HG02759 (cell line): ENCODE measurements around the gene APOBR.
"Not testable (repeated sequence)": the region's sequence is repeated elsewhere in the genome, so short reads cannot be mapped to it uniquely, and the experiment has no call there.

ENCODE experiments used
- ATAC-seq: cut with Tn5 transposase; IDR thresholded peaks from one replicate; pipeline ENCODE4 v1.9.1; 2021; ENCODE audit warnings: mild to moderate bottlenecking, moderate library complexity; ENCODE audit not compliant: unreplicated experiment

APOBR gene

DNA sequence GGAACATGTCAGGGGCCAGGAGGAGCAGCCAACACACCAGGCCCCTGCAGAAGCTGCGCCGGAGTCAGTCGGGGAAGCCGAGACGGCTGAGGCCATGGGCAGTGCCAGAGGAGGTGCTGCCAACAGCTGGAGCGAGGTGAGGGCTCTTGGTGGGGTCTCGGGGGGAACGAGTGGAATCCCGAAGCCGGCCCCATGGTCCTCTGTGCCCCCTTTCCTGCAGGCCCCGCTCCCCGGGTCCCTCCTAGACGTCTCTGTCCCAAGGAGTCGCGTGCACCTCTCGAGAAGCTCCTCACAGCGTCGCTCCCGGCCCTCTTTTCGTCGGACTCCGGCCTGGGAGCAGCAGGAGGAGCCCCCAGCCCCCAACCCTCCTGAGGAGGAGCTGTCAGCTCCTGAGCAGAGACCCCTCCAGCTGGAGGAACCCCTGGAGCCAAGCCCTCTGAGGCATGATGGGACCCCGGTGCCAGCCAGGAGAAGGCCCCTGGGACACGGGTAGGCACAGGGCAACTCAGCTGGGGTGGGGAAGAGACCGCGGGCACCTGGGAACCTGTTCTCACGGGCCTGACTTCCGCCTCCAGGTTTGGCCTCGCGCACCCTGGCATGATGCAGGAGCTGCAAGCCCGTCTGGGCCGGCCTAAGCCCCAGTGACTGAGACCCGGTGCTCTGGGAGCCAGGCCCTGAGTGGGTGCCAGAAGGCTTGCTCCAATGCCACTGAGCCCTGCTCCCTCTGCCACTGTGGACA, 3.6 kb downstream of the APOBR start:
- ATAC-seq, result no peak

GRCh38 chr16:28498666-28499381, 4.4 kb downstream of the APOBR start:
- ATAC-seq, result no peak

DNA sequence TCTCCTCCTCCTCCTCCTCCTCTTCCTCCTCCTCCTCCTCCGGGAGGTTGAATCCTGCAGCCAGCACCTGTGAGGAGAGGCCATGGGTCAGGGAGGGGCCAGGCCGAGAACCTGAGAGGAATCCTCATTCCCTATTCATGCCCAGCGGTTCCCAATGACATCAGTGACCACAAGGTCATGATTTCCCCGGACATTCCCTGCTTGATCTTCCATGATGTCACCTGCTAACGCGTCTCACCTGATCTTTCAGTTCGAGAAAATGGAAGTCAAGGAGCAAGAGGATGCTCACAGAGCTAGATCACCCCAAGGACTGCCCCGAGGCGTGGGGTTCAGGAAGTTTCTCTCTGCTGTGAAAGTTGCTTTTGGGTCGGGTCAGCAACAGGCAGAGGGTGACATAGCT, 5.4 kb downstream of the APOBR start:
- ATAC-seq, result no peak

- not testable (repeated sequence) for ATAC-seq
Observed at GRCh38 chr16:28500476-28501180, 6.2 kb downstream of the APOBR start.

DNA sequence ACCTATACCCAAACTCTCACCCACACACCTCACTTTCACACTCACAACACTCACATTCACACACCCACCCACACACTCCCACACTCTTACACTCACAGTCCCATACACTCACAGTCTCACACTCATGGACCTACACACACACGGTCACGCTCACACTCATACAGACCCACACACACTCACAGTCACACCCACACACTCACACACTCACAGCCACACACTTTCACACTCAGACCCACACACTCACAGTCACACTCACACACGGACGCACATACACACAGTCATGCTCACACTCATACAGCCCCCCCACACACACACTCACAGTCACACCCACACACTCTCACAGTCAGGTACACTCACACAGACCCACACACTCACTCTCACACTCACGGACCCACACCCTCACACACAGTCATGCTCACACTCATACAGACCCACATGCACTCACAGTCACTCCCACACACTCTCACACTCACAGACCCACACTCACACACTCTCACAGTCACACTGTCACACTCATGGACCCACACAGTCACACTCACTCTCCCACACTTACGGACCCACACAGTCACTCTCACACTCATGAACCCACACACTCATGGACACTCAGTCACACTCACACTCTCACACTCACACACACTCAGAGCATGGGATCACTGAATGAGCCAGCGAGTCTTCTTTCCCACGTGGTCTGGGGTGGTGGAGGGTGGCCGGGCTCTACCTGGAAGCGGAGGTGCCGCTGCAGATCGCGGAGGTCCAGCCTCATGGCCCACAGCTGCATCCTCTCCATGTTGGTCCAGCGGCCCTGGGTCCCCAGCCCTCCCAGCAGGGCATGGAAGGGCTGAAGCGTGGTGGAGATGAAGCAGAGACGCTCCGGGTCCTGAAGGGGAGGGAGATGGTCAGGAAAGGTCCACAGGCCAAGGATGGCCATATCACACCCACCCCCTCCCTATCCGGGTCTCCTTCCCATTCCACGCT, 7.1 kb downstream of the APOBR start:
- no peak for ATAC-seq

- ATAC-seq, result no peak
Observed at GRCh38 chr16:28502290-28502689, 7.8 kb downstream of the APOBR start.

DNA sequence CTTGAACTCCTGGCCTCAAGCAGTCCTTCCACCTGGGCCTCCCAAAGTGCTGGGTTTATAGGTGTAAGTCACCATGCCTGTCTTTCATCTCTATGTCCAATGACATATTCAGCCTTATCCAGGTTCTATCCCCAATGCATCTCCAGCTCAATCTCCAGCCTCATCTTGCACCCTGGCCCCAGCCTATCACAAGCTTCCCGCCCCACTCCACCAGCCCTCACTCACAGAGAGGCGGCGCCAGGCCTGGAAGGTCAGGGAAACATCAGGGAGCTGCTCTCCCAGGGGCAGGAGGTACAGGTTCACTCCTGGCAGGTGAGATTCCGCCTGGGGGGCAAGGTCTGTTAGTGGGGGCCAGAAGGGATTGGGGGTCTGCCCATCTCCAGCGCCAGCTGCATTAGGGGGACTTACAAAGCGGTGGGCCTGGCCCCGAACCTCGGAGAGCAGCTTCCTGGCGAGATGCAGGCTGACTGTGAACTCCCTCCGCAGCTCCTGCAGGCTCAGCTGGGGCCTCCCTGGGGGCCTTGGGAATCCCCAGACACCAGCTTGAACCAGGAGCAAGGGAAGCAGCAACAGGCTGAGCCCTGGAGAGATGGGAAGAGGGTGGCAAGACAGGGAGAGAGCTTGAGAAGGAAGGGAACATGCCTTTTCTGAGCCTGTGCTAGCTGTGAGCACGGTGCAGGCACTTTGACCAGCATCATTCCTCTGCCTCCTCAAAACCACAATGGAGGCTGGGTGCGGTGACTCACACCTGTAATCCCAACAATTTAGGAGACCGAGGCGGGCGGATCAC, 9.2 kb downstream of the APOBR start:
- ATAC-seq, result no peak

DNA sequence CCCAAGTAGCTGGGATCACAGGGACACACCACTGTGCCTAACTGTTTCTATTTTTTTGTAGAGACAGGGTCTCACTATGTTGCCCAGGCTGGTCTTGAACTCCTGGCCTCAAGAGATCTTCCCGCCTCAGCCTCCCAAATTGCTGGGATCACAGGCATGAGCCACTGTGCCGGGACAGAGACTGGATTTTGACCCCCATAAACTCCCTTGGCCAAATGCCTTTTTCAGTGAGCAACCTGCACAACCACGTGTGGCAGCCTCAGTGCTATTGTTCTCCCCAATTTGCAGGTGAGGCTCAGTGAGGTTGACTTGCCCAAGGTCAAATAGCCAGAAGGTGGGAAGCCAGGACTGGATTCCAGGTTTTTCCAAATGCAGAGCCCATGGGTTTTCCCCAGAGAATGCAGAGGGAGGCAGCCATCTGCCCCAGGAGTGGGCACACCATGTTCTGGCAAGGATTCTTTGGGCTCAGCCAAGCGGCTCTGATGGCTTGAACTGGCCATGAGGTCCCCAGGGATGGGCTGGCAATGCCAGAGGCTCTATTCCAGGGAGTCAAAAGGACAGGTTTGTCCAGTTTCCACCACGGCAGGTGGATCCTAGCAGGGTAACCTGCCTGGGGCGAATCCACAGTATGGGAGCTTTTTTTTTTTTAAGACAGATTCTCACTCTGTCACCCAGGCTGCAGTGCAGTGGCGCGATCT, 10.4 kb downstream of the APOBR start:
- no peak for ATAC-seq

GRCh38 chr16:28505489-28506137, 11.2 kb downstream of the APOBR start:
- ATAC-seq, result no peak

DNA sequence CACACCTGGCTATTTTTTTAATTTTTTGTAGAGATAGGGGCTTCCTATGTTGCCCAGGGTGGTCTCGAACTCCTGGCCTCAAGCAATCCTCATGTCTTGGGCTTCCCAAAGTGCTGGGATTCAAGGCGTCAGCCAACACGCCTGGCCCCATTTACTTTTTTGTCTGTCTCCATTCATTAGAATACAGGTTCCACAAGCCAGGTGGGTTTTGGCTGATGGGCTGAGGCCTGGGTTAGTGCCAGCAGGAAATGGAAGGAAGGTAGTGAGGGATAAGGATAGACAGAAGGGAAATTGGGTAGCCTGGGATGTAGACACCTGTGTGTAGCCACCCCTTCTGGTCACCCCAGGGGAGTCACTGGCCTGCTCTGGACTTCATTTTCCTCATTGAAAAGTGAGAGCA, 16.6 kb downstream of the APOBR start:
- ATAC-seq, result no peak

DNA sequence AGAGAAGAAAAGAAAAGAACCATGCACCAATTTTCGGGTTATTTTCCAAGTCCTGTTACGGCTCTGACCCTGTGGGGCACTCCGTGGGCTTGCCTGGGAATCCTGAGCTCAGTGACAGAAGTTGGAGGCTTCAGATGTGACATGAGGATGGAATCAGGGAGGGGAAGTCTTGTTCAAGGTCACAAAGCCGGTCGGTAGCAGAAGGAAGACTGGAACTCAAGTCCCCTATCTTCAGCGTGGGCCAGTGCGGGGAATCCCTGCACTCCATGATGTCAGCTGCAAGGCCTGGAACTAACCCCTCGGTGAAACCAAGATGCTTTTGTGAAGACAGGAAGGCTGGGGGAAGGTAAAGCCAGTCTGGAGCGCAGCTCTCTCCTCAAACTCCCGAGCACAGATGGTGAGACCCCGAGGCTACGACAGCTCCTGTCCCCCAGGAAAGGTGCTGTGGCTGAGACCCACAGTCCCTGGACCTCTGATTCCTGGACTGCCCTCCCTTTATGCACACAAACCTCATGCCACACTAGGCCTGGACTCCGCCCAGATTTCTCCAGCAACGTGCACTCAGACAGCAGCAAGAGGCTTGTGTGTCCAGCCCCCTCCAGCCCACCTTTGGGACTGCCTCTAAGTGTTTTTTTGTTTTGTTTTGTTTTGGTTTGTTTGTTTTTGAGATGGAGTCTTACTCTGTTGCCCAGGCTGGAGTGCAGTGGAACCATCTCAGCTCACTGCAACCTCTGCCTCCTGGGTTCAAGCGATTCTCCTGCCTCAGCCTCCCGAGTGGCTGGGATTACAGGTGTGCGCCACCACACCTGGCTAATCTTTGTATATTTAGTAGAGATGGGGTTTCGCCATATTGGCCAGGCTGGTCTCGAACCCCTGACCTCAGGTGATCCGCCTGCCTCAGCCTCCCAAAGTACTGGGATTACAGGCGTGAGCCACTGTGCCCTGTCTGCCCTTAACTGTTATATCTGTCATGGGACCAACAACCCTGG, 17.7 kb downstream of the APOBR start:
- no peak for ATAC-seq

DNA sequence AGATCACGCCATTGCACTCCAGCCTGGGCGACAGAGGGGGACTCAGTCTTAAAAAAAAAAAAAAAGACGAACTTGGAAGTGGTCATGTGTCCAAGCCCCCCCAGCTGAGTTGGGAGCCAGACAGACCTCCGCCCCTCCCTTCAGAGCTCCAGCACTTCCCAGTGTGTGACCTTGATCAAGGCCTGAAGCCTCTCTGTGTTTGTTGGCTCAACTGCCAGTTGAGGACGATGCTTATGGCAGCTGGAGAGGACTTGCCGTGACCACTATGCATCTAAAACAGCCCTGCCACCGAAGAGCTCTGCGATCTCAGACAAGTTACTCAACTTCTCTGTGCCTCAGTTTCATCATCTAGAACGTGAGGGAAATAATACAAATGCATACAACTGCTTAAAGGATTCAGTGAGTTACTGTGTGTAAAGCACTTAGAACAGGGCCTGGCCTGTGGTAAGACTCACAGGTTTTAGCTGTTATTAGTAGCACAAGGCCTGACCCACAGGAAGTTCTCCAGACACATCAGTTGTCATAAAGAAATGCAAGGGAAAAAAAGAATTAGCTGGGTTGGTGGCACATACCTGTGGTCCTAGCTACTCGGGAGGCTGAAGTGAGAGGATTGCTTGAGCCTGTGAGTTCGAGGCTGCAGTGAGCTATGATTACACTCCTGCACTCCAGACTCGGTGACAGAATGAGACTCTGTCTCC, 19.2 kb downstream of the APOBR start:
- no peak for ATAC-seq

- ATAC-seq, result no peak
Observed at GRCh38 chr16:28514246-28514645, 19.8 kb downstream of the APOBR start.

DNA sequence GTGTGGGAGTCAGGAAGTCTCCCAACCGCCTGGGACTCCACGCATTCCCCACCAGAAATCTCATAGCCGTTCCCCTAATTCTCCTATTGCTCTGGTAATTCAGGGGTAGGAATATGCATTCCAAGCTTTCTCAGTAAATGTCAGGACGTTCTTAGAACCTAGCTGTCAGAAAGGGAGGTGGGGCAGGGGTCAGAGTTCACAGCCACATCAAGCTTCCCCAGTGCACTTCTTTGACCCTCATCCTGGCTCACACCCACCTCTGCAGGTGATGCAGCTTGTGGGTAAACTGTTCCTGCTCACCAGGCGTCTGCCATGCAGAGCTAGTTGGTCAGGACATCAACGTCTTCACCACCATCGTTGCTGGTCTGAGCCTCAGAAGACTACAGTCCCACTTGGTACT, 26.2 kb downstream of the APOBR start:
- no peak for ATAC-seq

DNA sequence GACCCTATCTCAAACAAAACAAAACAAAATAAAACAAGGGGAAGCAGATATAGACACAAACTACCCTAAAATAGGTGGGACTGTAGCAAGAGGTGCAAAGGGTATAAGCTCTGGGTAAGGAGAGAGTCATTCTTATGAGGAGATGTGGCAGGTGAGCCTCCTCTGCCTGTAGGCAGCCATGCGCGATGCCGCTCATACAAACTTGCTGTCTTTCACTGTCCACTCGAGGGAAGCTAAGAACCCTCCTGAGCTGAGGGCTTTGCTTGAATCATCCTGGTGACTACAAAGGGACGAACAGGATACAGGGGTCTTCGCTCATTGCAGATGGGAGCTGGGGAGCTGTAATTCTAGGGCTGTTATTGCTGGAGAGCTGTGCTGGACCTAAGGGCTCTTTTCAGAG, 27.0 kb downstream of the APOBR start:
- ATAC-seq, result no peak

- ATAC-seq, result no peak
Observed at GRCh38 chr16:28522792-28523191, 28.3 kb downstream of the APOBR start.

DNA sequence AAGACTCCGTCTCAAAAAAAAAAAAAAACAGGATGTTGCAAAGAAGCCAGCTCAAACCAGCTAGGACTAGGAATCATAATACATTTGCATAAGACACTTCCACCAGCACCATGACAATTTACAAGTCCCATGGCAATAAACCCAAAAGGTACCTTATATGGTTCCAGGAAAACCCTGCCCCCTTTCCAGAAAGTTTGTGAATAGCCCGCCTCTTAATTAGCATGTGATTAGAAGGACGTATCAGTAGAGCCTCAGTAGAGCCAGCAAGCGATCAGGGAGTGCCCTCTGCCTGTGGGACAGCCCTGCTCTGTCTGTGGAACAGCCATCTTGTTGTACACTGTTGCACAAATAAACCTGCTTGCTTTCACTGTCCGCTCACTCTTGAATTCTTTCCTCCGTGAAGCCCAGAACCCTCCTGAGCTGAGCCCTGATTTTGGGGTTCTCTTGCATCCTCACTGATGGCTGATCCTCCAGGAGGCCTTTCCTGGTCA, 30.3 kb downstream of the APOBR start:
- no peak for ATAC-seq
